Thymus (tissue), 11 donors: Measurements from ENCODE around the gene HEATR9. TPM values are rescaled to one million over a fixed set of nuclear protein-coding genes. Genes with fewer than 3 reads are reported as not detected.

Experiments used
- DNase-seq, 9 donors: peaks; one replicate each; pipeline ENCODE4 v3.0.0-alpha.2; 2013; ENCODE audit warnings: low spot score in 9 of 9, low read depth in 6 of 9, missing footprints in 1 of 9
- H3K27ac ChIP-seq, 2 donors: one replicate each; pipeline ENCODE4 v1.5.1; 2013; ENCODE audit warnings: control low read depth in 1 of 2, low read depth in 1 of 2, low read length in 1 of 2, mild to moderate bottlenecking in 1 of 2, moderate library complexity in 1 of 2
- H3K27me3 ChIP-seq, 2 donors: one replicate each; pipeline ENCODE4 v1.5.1; 2013; ENCODE audit warnings: low read length in 1 of 2; ENCODE audit not compliant: control insufficient read depth in 2 of 2, insufficient read depth in 1 of 2
- H3K36me3 ChIP-seq, 2 donors: one replicate each; pipeline ENCODE4 v1.5.1; 2013; ENCODE audit warnings: low read length in 1 of 2, mild to moderate bottlenecking in 1 of 2, moderate library complexity in 1 of 2; ENCODE audit not compliant: control insufficient read depth in 2 of 2, insufficient read depth in 2 of 2
- H3K4me1 ChIP-seq, 2 donors: one replicate each; pipeline ENCODE4 v1.5.1; 2013; ENCODE audit warnings: low read length in 2 of 2; ENCODE audit not compliant: control insufficient read depth in 2 of 2, insufficient read depth in 2 of 2
- H3K4me3 ChIP-seq, 2 donors: one replicate each; pipeline ENCODE4 v1.5.1; 2013; ENCODE audit warnings: low read length in 2 of 2, control low read depth in 1 of 2, mild to moderate bottlenecking in 1 of 2
- H3K9me3 ChIP-seq, 2 donors: one replicate each; pipeline ENCODE4 v1.5.1; 2013; ENCODE audit warnings: low read length in 1 of 2, mild to moderate bottlenecking in 1 of 2; ENCODE audit not compliant: control insufficient read depth in 2 of 2, insufficient read depth in 1 of 2
- WGBS: extraction: QIAGEN DNeasy Blood & Tissue Kit; methylation state at CpG from one replicate; pipeline ENCODE4 v1.1.7; 2013; 5-methylcytosine and 5-hydroxymethylcytosine counted together
- polyA plus RNA-seq: library from polyadenylated mRNA; stranded (reverse); fragments of 200-250 nt; gene quantifications from one replicate; pipeline ENCODE4 v1.2.3, GENCODE V29; 2013
- total RNA-seq: library from RNA; stranded (reverse); fragments of 120-200 nt; gene quantifications from one replicate; pipeline ENCODE4 v1.2.4, GENCODE V29; 2013
- donor health status: healthy.

Gene HEATR9
- total and polyA plus RNA-seq, 2 donors = 0.05 to 0.82 TPM

GRCh38 chr17:35821308-35821707, 47.4 kb downstream of the HEATR9 start:
- Histone ChIP-seq H3K4me3 (no peak overlapping the region), H3K9me3 (no peaks in the 10 kb centered on the region), H3K27ac (no peak overlapping the region), H3K4me1 (no peaks in the 10 kb centered on the region), H3K27me3 (no peaks in the 10 kb centered on the region), H3K36me3 (peaks cover 15 to 62% of the 10 kb centered on the region in 2 donors)
- DNase-seq = no peak
- 95% methylated on average over 2 of the region's 2 CpGs for WGBS

DNA sequence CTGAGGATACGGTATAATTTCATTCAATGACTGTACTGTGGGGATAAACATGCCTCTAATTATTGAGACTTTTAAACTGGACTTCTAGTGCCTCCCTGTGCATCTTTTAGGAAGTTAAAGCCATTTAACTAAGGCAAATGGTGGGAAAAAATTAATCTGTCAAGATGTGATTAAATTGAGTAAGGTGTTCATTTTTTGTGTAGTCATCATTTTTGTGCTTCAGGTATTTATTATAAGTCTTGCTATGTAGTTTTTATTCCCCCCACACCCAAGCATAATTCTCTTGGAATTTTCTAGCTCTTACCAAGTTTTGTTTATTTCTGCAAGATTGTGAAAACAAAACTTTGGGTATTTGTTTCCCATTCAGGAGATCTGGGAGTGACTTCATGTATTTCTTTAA, 49.2 kb downstream of the HEATR9 start:
- no peak overlapping the region for H3K27ac ChIP-seq
- DNase-seq = no peak
- peaks cover 14 to 57% of the 10 kb centered on the region in 2 donors for H3K36me3 ChIP-seq
- WGBS = 94% methylated on average over 1 of the region's 1 CpG
- H3K9me3 ChIP-seq = no peaks in the 10 kb centered on the region
- H3K27me3 ChIP-seq = no peaks in the 10 kb centered on the region
- no peaks in the 10 kb centered on the region for H3K4me1 ChIP-seq
- H3K4me3 ChIP-seq = no peak overlapping the region

DNA sequence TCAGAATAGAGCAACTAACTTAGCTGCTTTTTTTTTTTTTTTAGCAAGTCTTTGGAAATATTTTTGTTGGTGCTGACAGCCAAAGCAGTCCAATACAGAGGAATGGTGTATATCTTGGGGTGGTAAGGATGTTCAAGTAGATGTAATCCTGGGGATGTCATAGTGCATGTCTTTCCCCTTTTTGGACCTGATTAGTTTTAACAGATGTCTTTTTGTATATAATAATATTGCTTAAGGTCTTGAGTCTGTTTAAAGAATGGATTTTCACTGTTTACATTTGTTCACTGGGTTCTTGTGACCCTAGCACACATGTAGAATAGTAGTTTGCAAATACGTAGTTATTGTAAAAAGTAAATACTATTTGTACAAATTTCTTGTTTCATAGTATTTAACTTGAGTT, 51.5 kb downstream of the HEATR9 start:
- Histone ChIP-seq H3K27ac (no peak overlapping the region), H3K4me1 (peaks cover 0 to 2% of the 10 kb centered on the region in 2 donors), H3K27me3 (no peaks in the 10 kb centered on the region), H3K4me3 (no peak overlapping the region), H3K9me3 (no peaks in the 10 kb centered on the region), H3K36me3 (peaks cover 11 to 36% of the 10 kb centered on the region in 2 donors)
- WGBS = 94% methylated on average over 1 of the region's 1 CpG
- DNase-seq = no peak

- Histone ChIP-seq H3K27ac (no peak overlapping the region), H3K27me3 (no peaks in the 10 kb centered on the region), H3K4me1 (peaks cover 1 to 4% of the 10 kb centered on the region in 2 donors), H3K36me3 (peaks cover 11 to 39% of the 10 kb centered on the region in 2 donors), H3K4me3 (no peak overlapping the region), H3K9me3 (no peaks in the 10 kb centered on the region)
- no peak for DNase-seq
- WGBS = 95% methylated on average over 5 of the region's 5 CpGs
These were observed 52.0 kb downstream of the HEATR9 start for GRCh38 chr17:35816723-35817122.

GRCh38 chr17:35812456-35812855, 56.2 kb downstream of the HEATR9 start:
- Histone ChIP-seq H3K4me3 (no peak overlapping the region), H3K27me3 (no peaks in the 10 kb centered on the region), H3K9me3 (peaks cover 0 to 3% of the 10 kb centered on the region in 2 donors), H3K27ac (no peak overlapping the region), H3K36me3 (peaks cover 11 to 18% of the 10 kb centered on the region in 2 donors), H3K4me1 (peaks cover 10 to 21% of the 10 kb centered on the region in 2 donors)
- 94% methylated on average over 5 of the region's 5 CpGs for WGBS
- no peak for DNase-seq

GRCh38 chr17:35811759-35812158, 56.9 kb downstream of the HEATR9 start:
- WGBS = 91% methylated on average over 6 of the region's 6 CpGs

DNA sequence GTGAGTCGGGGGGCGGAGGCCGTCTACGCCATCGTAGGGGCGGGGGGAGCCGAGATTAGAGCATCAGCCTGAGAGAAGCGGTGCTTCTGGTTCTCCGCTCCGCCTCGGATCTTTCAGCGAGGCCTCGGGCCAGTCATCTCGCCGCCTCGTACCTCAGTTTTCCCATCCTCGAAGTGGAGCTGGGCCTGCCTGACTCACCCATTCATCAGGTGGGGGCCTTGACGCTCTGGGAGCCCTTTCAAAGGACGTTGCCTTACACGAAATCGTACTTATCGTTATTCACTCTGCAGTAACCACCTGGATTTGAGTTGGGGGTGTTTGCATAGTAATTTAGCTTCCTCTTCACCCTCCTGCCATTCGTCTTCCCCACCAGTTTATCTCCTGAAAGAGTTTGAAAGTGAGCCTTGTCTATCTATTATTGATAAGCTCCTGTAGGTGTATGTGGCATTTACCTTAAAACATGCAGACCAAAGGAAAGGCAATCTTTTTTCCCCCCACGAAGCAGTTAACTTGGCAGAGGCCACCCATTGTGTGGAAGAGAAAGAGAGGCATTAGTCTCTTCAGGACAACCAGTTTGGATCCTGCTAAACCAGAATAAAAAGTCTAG, 58.7 kb downstream of the HEATR9 start:
- Histone ChIP-seq H3K36me3 (peaks cover 3 to 6% of the 10 kb centered on the region in 2 donors), H3K27me3 (no peaks in the 10 kb centered on the region), H3K4me1 (peaks cover 16 to 29% of the 10 kb centered on the region in 2 donors), H3K27ac (peak overlapping the region; percentile 98 to 99), H3K9me3 (peaks cover 0 to 3% of the 10 kb centered on the region in 2 donors), H3K4me3 (peak overlapping the region; percentile 81 to 98)
- WGBS = under 1% methylated on average over 24 of the region's 24 CpGs
- DNase-seq = peak in 4 of 9 donors; percentile 17 to 40 (median 28)

More at GRCh38 chr17:35811759-35812158, 56.9 kb downstream of the HEATR9 start:
- DNase-seq = no peak
- H3K4me3 ChIP-seq = no peak overlapping the region
- peaks cover 10 to 23% of the 10 kb centered on the region in 2 donors for H3K4me1 ChIP-seq
- peaks cover 7 to 15% of the 10 kb centered on the region in 2 donors for H3K36me3 ChIP-seq
- H3K27ac ChIP-seq = no peak overlapping the region
- no peaks in the 10 kb centered on the region for H3K27me3 ChIP-seq
- peaks cover 0 to 3% of the 10 kb centered on the region in 2 donors for H3K9me3 ChIP-seq

DNA sequence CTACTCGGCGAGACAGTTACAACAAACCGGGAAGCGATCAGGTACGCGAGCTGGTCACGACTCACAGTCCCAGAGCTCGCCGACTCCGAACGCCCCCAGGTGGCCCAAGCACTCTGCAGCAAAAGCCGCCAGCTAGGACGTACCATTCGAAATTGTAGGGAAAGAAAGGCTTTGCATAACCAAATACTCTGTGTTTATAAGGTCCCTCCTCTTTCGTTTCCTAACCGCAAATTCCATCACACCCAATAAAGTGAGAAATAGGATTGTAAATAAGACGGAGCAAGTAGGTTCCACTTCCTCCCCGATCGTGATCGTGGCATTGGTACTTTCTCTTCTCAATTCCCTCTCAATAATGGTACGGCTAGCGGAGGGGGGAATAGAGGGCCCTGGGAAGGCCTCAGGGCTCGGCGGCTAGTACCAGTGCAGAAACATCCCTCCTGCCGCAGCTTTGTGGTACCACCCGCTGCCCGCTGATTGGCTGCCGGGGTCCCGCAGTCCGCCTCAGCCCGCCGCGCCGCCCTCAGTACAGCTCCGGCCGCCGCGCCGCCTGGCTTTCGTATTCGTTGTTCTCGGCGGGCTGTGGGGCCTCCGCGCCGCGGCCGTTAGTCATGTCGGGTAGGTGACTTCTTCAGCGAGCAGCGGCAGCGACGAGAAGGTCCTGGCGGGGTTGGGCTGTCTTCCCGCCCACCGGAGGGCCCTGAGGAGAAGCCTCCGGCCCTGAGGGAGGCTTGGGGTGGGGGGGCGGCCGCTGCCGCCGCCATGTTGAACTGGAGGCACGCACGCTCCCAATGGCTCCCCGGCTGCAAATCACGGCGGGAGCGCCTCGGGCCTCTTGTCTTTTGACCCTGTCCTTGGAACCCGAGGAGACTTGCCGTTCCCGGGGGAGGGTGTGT, 59.5 kb downstream of the HEATR9 start, which contains the start of gene TAF15:
TAF15 (plus strand) TSS at position 523 of the 893 bp plus-strand sequence; CDS start at position 609, 86 bp downstream.
- WGBS = under 1% methylated on average over 71 of the region's 71 CpGs
- peaks cover 17 to 31% of the 10 kb centered on the region in 2 donors for H3K4me1 ChIP-seq

More for the DNA sequence above, 59.5 kb downstream of the HEATR9 start, which contains the start of gene TAF15:
- no peaks in the 10 kb centered on the region for H3K27me3 ChIP-seq
- H3K9me3 ChIP-seq = peaks cover 0 to 3% of the 10 kb centered on the region in 2 donors
- peak within 1 kb of the TSS; percentile 81 to 98 for H3K4me3 ChIP-seq
- H3K27ac ChIP-seq = peak within 1 kb of the TSS; percentile 98 to 99
- peak; percentile 90 to 99 (median 96) for DNase-seq
- peaks cover 0 to 4% of the 10 kb centered on the region in 2 donors for H3K36me3 ChIP-seq
